Activated T-helper 2 cell treated with anti-CD3 and anti-CD28 coated beads, Interferon-gamma antibody, Interleukin-2, Interleukin-4, amounts not matched to agents 10 μg/mL and 5 μg/mL and 100 μg/mL, durations not matched to agents 14 hours and 24 hours and 36 hours (primary cell): ENCODE data around the gene GJD4. TPM values are rescaled to one million over a fixed set of nuclear protein-coding genes. Genes with fewer than 3 reads are reported as not detected.

Experiments
- DNase-seq: peaks from one replicate; pipeline ENCODE4 v3.0.0; 2021; ENCODE audit warnings: low spot score
- H3K27ac Mint-ChIP-seq: one replicate; pipeline ENCODE4 v1.8.0; 2021; ENCODE audit warnings: mixed read lengths
- H3K27me3 Mint-ChIP-seq: one replicate; pipeline ENCODE4 v1.8.0; 2021; ENCODE audit warnings: low read depth, mixed read lengths
- H3K36me3 Mint-ChIP-seq: one replicate; pipeline ENCODE4 v1.8.0; 2021; ENCODE audit warnings: low read depth, mixed read lengths
- H3K4me1 Mint-ChIP-seq: one replicate; pipeline ENCODE4 v1.8.0; 2021; ENCODE audit warnings: low read depth, mixed read lengths
- H3K4me3 Mint-ChIP-seq: one replicate; pipeline ENCODE4 v1.8.0; 2021; ENCODE audit warnings: low read depth, mild to moderate bottlenecking, moderate library complexity, mixed read lengths
- H3K9me3 Mint-ChIP-seq: one replicate; pipeline ENCODE4 v1.8.0; 2021; ENCODE audit warnings: mixed read lengths
- intact Hi-C: fragments of 100-400 bp; cut with micrococcal nuclease; formaldehyde crosslinking; loops from one replicate; pipeline ENCODE4 v1.15.1; 2023
- total RNA-seq: library from RNA; stranded (reverse); gene quantifications from 2 replicates; pipeline ENCODE4 v1.2.3, GENCODE V29; 2022

The GJD4 gene
- not detected in 2 replicates for total RNA-seq

GRCh38 chr10:35605191-35605590 is at the start of gene GJD4:
Gene GJD4, plus strand, starts transcription at chr10:35605341. Its CDS starts 227 bp downstream, at chr10:35605568.
- Mint-ChIP-seq H3K4me1 (peaks cover 5% of the 10 kb centered on the region), H3K9me3 (peaks cover 6% of the 10 kb centered on the region), H3K36me3 (no peaks in the 10 kb centered on the region), H3K4me3 (no peak within 1 kb of the TSS), H3K27me3 (peaks cover 31% of the 10 kb centered on the region), H3K27ac (no peak within 1 kb of the TSS)
- no peak for DNase-seq
- intact Hi-C loops = no loop called here

GRCh38 chr10:35555962-35556930 is 48.9 kb upstream of the GJD4 start:
- intact Hi-C loops = no loop called here
- no peaks in the 10 kb centered on the region for H3K4me1 Mint-ChIP-seq
- no peaks in the 10 kb centered on the region for H3K9me3 Mint-ChIP-seq
- no peaks in the 10 kb centered on the region for H3K27me3 Mint-ChIP-seq
- DNase-seq = no peak
- H3K27ac Mint-ChIP-seq = no peak overlapping the region
- H3K4me3 Mint-ChIP-seq = no peak overlapping the region
- peaks cover 11% of the 10 kb centered on the region for H3K36me3 Mint-ChIP-seq

GRCh38 chr10:35558276-35558675 is 46.9 kb upstream of the GJD4 start:
- DNase-seq = no peak
- Mint-ChIP-seq H3K27me3 (no peaks in the 10 kb centered on the region), H3K9me3 (no peaks in the 10 kb centered on the region), H3K4me3 (no peak overlapping the region), H3K36me3 (peaks cover 8% of the 10 kb centered on the region), H3K4me1 (no peaks in the 10 kb centered on the region), H3K27ac (no peak overlapping the region)
- intact Hi-C loops = no loop called here

- intact Hi-C loops = no loop called here
These were observed 45.7 kb upstream of the GJD4 start for GRCh38 chr10:35559416-35559815.

GRCh38 chr10:35561715-35562114 is 43.4 kb upstream of the GJD4 start:
- Mint-ChIP-seq H3K4me3 (no peak overlapping the region), H3K27ac (no peak overlapping the region)
- intact Hi-C loops = loop anchor here (10.0 kb wide), 1 partner anchor 437 kb away; the partner anchor contains the start of gene CREM

More at GRCh38 chr10:35559416-35559815, 45.7 kb upstream of the GJD4 start:
- no peak for DNase-seq
- Mint-ChIP-seq H3K27ac (no peak overlapping the region), H3K4me3 (no peak overlapping the region), H3K27me3 (no peaks in the 10 kb centered on the region), H3K36me3 (peaks cover 9% of the 10 kb centered on the region), H3K4me1 (no peaks in the 10 kb centered on the region), H3K9me3 (no peaks in the 10 kb centered on the region)

GRCh38 chr10:35562427-35562826 is 42.7 kb upstream of the GJD4 start:
- H3K9me3 Mint-ChIP-seq = no peaks in the 10 kb centered on the region
- no peak overlapping the region for H3K4me3 Mint-ChIP-seq
- H3K36me3 Mint-ChIP-seq = peaks cover 14% of the 10 kb centered on the region
- no peaks in the 10 kb centered on the region for H3K4me1 Mint-ChIP-seq
- H3K27ac Mint-ChIP-seq = no peak overlapping the region
- H3K27me3 Mint-ChIP-seq = no peaks in the 10 kb centered on the region
- intact Hi-C loops = loop anchor here (10.0 kb wide), 1 partner anchor 438 kb away; the partner anchor contains the start of gene CREM
- no peak for DNase-seq

More at GRCh38 chr10:35561715-35562114, 43.4 kb upstream of the GJD4 start:
- Mint-ChIP-seq H3K27me3 (no peaks in the 10 kb centered on the region), H3K4me1 (no peaks in the 10 kb centered on the region), H3K9me3 (no peaks in the 10 kb centered on the region), H3K36me3 (peaks cover 17% of the 10 kb centered on the region)
- no peak for DNase-seq

- intact Hi-C loops = loop anchor here (10.0 kb wide), 1 partner anchor 439 kb away; the partner anchor contains the start of gene CREM
- no peaks in the 10 kb centered on the region for H3K9me3 Mint-ChIP-seq
- H3K4me3 Mint-ChIP-seq = no peak overlapping the region
- H3K36me3 Mint-ChIP-seq = peaks cover 14% of the 10 kb centered on the region
- no peaks in the 10 kb centered on the region for H3K27me3 Mint-ChIP-seq
- no peaks in the 10 kb centered on the region for H3K4me1 Mint-ChIP-seq
- no peak overlapping the region for H3K27ac Mint-ChIP-seq
- DNase-seq = peak; percentile 25
These were observed 41.8 kb upstream of the GJD4 start for GRCh38 chr10:35563261-35563891.

- intact Hi-C loops = loop anchor here (10.0 kb wide), 1 partner anchor 440 kb away; the partner anchor contains the start of gene CREM
- no peaks in the 10 kb centered on the region for H3K4me1 Mint-ChIP-seq
These were observed 40.7 kb upstream of the GJD4 start for GRCh38 chr10:35564341-35564968.

GRCh38 chr10:35565602-35566081 is 39.5 kb upstream of the GJD4 start:
- intact Hi-C loops = loop anchor here (10.0 kb wide), 1 partner anchor 441 kb away; the partner anchor contains the start of gene CREM
- Mint-ChIP-seq H3K27me3 (no peaks in the 10 kb centered on the region), H3K4me1 (no peaks in the 10 kb centered on the region), H3K36me3 (peaks cover 22% of the 10 kb centered on the region), H3K27ac (no peak overlapping the region), H3K4me3 (no peak overlapping the region), H3K9me3 (no peaks in the 10 kb centered on the region)
- DNase-seq = no peak

More at GRCh38 chr10:35564341-35564968, 40.7 kb upstream of the GJD4 start:
- DNase-seq = no peak
- H3K27ac Mint-ChIP-seq = no peak overlapping the region
- H3K9me3 Mint-ChIP-seq = no peaks in the 10 kb centered on the region
- H3K4me3 Mint-ChIP-seq = no peak overlapping the region
- no peaks in the 10 kb centered on the region for H3K27me3 Mint-ChIP-seq
- H3K36me3 Mint-ChIP-seq = peaks cover 17% of the 10 kb centered on the region

GRCh38 chr10:35567951-35568350 is 37.2 kb upstream of the GJD4 start:
- H3K36me3 Mint-ChIP-seq = peaks cover 23% of the 10 kb centered on the region
- H3K27ac Mint-ChIP-seq = no peak overlapping the region
- no peaks in the 10 kb centered on the region for H3K27me3 Mint-ChIP-seq
- DNase-seq = no peak
- intact Hi-C loops = loop anchor here (10.0 kb wide), 1 partner anchor 443 kb away; the partner anchor contains the start of gene CREM
- H3K4me3 Mint-ChIP-seq = no peak overlapping the region
- H3K4me1 Mint-ChIP-seq = no peaks in the 10 kb centered on the region
- no peaks in the 10 kb centered on the region for H3K9me3 Mint-ChIP-seq

GRCh38 chr10:35568483-35569015 is 36.6 kb upstream of the GJD4 start:
- Mint-ChIP-seq H3K4me1 (no peaks in the 10 kb centered on the region), H3K36me3 (peaks cover 19% of the 10 kb centered on the region), H3K27ac (peak overlapping the region; percentile 38), H3K9me3 (no peaks in the 10 kb centered on the region), H3K4me3 (no peak overlapping the region), H3K27me3 (no peaks in the 10 kb centered on the region)
- intact Hi-C loops = loop anchor here (10.0 kb wide), 1 partner anchor 444 kb away; the partner anchor contains the start of gene CREM
- no peak for DNase-seq
